ENCODE measurements around the gene UNKL. TPM values are rescaled to one million over a fixed set of nuclear protein-coding genes. Genes with fewer than 3 reads are reported as not detected.

UNKL gene
- total RNA-seq, 1 donor from 2014 or later, result 6.1 TPM

- peaks cover under 1% of the 10 kb centered on the region for H3K27me3 Mint-ChIP-seq (ENCODE audit: insufficient read depth, low read depth)
- Histone ChIP-seq H3K9ac (no peak overlapping the region), H3K27ac (no peak overlapping the region), H3K27me3 (peaks cover 2% of the 10 kb centered on the region), H3K4me1 (peaks cover under 1% of the 10 kb centered on the region), H3K4me2 (no peak overlapping the region), H3K79me2 (ENCODE audit: low read depth) (no peaks in the 10 kb centered on the region), H2AFZ (replicated peaks) (no peak overlapping the region), H3K9me3 (ENCODE audit: low read depth) (no peaks in the 10 kb centered on the region), H3F3A (ENCODE audit: low read depth) (peaks cover 8% of the 10 kb centered on the region), H3K4me3 (no peak overlapping the region), H4K20me1 (ENCODE audit: low read depth) (no peaks in the 10 kb centered on the region), H3K36me3 (no peaks in the 10 kb centered on the region)
- H3K4me1 Mint-ChIP-seq, result peaks cover under 1% of the 10 kb centered on the region
- TF ChIP-seq EZH2 (IDR thresholded peaks at IDR 0.05), result no peak
- TF ChIP-seq CTCF (IDR thresholded peaks at IDR 0.05), result no peak
- no peak for TF ChIP-seq EZH2phosphoT487 (IDR thresholded peaks at IDR 0.05)
- no peak overlapping the region for H3K27ac Mint-ChIP-seq
- H3K36me3 Mint-ChIP-seq, result peaks cover 4% of the 10 kb centered on the region
- H3K9me3 Mint-ChIP-seq, result no peaks in the 10 kb centered on the region
- DNase-seq (ENCODE audit: low spot score), result no peak
- H3K4me3 Mint-ChIP-seq, result no peak overlapping the region
Measured at GRCh38 chr16:1385232-1385631, 29.3 kb downstream of the UNKL start.

- Mint-ChIP-seq H3K36me3 (peaks cover 3% of the 10 kb centered on the region), H3K4me3 (no peak overlapping the region), H3K27me3 (ENCODE audit: insufficient read depth, low read depth) (peaks cover 5% of the 10 kb centered on the region), H3K9me3 (no peaks in the 10 kb centered on the region), H3K27ac (no peak overlapping the region), H3K4me1 (peaks cover 8% of the 10 kb centered on the region)
- TF ChIP-seq EZH2 (IDR thresholded peaks at IDR 0.05) (no peak), CTCF (IDR thresholded peaks at IDR 0.05) (no peak), EZH2phosphoT487 (IDR thresholded peaks at IDR 0.05) (no peak)
- H3K4me1 ChIP-seq, result peaks cover 4% of the 10 kb centered on the region
- no peak for DNase-seq (ENCODE audit: low spot score)
- no peaks in the 10 kb centered on the region for H3K9me3 ChIP-seq (ENCODE audit: low read depth)
- H3K4me2 ChIP-seq, result no peak overlapping the region
- no peaks in the 10 kb centered on the region for H3K36me3 ChIP-seq
- H3K4me3 ChIP-seq, result no peak overlapping the region
- peaks cover 8% of the 10 kb centered on the region for H4K20me1 ChIP-seq (ENCODE audit: low read depth)
- H2AFZ ChIP-seq (replicated peaks), result no peak overlapping the region
- H3K79me2 ChIP-seq (ENCODE audit: low read depth), result peaks cover 5% of the 10 kb centered on the region
- H3K27ac ChIP-seq, result no peak overlapping the region
- peaks cover 11% of the 10 kb centered on the region for H3F3A ChIP-seq (ENCODE audit: low read depth)
- H3K27me3 ChIP-seq, result peaks cover 13% of the 10 kb centered on the region
- no peak overlapping the region for H3K9ac ChIP-seq
Measured at GRCh38 chr16:1383556-1383955, 30.9 kb downstream of the UNKL start.

GRCh38 chr16:1381612-1382406, 32.7 kb downstream of the UNKL start:
- H3K9ac ChIP-seq, result no peak overlapping the region
- no peaks in the 10 kb centered on the region for H3K9me3 Mint-ChIP-seq
- no peak for DNase-seq (ENCODE audit: low spot score)

More at GRCh38 chr16:1381612-1382406, 32.7 kb downstream of the UNKL start:
- Histone ChIP-seq H3F3A (ENCODE audit: low read depth) (peaks cover 11% of the 10 kb centered on the region), H3K79me2 (ENCODE audit: low read depth) (peaks cover 15% of the 10 kb centered on the region), H3K4me1 (peaks cover 4% of the 10 kb centered on the region), H4K20me1 (ENCODE audit: low read depth) (peaks cover 26% of the 10 kb centered on the region), H3K27ac (no peak overlapping the region), H3K27me3 (peaks cover 20% of the 10 kb centered on the region), H3K4me3 (no peak overlapping the region), H3K4me2 (no peak overlapping the region), H2AFZ (replicated peaks) (no peak overlapping the region), H3K9me3 (ENCODE audit: low read depth) (no peaks in the 10 kb centered on the region), H3K36me3 (no peaks in the 10 kb centered on the region)
- H3K27me3 Mint-ChIP-seq (ENCODE audit: insufficient read depth, low read depth), result peaks cover 7% of the 10 kb centered on the region
- H3K4me1 Mint-ChIP-seq, result peaks cover 13% of the 10 kb centered on the region
- H3K4me3 Mint-ChIP-seq, result no peak overlapping the region
- TF ChIP-seq EZH2phosphoT487 (IDR thresholded peaks at IDR 0.05) (no peak), CTCF (IDR thresholded peaks at IDR 0.05) (no peak), EZH2 (IDR thresholded peaks at IDR 0.05) (no peak)
- H3K27ac Mint-ChIP-seq, result no peak overlapping the region
- H3K36me3 Mint-ChIP-seq, result peaks cover 3% of the 10 kb centered on the region

Measured in neural progenitor cell (in vitro differentiated cells).